HG03095 (cell line): ENCODE data around the gene RNF10.
"Not testable (repeated sequence)": the region's sequence is repeated elsewhere in the genome, so short reads cannot be mapped to it uniquely, and the experiment has no call there.

ENCODE experiments used
- ATAC-seq: cut with Tn5 transposase; IDR thresholded peaks from one replicate; pipeline ENCODE4 v1.9.1; 2021; ENCODE audit warnings: moderate library complexity; ENCODE audit not compliant: unreplicated experiment

Gene RNF10

DNA sequence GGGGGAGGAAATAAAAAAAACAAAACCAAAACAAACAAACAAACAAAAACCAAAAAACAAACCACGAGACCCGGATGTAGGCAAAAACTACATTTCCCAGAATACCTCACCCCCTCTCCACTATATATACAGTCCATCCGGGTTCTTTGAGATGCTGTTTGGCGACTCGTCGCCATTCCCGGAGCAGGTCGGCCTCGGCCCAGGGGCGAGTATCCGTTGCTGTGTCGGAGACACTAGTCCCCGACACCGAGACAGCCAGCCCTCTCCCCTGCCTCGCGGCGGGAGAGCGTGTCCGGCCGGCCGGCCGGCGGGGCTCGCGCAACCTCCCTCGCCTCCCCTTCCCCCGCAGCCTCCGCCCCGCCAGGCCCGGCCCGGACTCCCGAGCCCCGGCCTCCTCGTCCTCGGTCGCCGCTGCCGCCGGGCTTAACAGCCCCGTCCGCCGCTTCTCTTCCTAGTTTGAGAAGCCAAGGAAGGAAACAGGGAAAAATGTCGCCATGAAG, at the start of gene RNF10:
Gene RNF10 (plus strand): TSS at position 154 of the 500 bp plus-strand sequence. CDS start 456 bp downstream, outside the sequence.
- peak; percentile 45 for ATAC-seq

DNA sequence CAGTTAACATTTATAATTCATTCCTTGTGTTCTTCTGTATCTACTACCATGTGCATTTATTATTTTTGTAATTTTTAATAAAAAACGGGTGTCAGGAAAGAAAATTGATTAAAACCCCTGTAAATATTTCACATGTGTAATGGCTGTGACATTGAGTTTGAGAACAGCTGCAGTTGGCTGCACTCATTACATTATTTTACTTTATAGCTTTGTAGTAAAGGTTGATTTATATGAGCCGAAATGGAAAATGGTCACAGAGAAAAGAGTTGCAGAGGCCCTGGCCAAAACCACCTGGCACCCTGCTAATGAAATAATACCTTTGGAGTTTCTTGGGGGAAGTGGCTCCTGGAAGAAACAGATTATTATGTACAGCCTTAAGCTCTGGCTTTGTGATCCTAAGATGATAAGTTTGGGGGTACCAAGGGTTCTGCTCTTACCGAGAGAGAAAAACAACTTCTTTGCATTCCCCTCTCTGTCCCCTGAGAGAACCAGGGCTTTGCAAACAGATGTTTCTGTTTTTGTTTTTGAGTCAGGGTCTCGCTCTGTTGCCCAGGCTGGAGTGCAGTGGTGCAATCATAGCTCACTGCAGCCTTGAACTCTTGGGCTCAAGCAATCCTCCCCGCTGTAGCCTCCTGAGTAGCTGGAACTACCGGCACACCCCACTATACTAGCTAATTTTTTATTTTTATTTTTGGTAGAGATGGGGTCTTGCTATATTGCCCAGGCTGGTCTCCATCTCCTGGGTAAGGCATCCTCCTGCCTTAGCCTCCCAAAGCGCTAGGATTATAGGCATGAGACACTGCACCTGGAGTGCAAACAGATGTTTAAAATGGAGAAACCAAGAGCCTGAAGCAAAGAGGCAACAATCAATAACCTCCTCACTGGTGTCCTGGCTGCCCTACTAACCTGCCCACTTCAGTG, 47.9 kb upstream of the RNF10 start:
- ATAC-seq, result no peak

DNA sequence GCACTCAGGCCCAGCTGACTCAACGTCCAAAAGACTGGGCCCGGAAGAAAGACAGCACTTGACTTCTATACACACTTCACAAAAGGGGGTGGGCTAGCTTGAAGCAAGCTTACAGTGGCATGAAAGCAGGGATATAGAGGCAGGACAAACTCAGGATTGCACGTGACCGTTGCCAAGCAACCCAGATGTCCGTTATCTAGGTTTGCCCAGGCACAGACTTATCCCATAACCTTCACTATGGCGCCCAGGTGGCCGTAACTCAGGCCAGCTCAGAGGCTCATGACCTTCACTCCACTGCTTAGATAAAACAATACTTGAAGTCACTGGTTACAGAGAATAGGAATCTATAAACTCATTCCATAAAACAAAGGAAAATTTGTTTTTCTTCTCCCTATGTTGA, 46.6 kb upstream of the RNF10 start:
- not testable (repeated sequence) for ATAC-seq

DNA sequence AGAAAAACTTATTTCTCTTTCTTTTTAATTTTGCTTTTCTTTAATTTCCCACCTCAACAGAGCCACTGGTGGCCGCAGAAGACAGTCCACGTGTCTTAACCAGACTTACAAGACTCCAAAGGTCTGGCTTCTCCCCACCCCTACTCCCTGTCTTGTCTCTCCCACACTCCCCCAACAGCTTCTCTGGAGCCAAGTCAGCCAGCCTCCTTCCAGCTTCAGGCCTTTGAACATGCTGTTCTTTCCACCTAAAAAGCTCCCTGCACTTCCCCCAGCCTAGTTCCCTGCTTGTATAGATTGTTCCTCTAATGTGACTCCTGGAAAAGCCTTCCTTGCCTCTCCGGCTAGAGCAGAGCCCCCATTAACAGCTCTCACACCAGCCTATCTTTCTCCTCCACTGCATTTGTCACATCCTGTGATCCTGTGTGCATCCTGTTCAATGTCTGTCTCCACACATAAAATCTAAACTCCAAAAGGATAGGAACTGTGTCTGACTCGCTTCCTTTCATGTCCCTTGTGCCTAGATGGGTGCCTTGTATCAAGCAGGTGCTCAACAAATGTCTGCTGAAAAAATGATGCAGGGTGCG, 46.0 kb upstream of the RNF10 start:
- ATAC-seq, result no peak

DNA sequence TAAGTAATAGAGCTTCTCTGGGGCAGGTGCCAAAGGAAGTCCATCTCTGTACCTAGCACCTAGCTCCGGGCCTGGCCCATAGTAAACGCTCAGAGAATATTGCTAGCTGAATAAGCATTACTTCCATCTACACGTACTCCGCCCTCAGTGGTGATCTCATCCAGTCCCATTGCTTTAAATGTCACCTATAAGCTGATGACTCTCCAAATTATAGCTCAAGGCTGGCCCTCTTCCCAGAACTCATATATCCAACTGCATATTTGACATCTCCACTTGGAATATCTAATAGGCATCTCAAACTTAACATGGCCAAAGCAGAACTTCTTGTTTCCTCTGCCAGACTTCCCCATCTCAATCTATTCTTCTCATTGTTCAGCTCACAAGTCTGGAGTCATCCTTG, 45.1 kb upstream of the RNF10 start:
- ATAC-seq, result no peak

DNA sequence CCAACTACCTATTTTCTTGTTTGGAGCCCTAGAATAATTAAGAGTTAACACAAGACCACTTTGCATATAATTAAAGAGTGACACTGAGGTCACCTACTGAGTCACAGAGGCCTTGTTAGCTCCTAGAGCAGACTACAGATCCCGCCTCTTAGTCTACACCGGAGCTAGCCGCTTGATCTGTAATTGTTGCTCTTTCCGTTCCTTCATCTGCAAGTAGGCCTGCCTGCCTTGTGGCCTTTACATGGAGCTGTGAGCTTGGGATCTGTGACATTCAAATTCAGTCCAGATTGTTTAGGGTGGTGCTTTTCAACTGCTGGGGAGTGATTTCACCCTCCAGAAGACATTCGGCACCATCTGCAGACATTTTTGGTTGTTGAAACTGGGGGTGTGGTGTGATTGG, 43.8 kb upstream of the RNF10 start:
- ATAC-seq, result no peak

DNA sequence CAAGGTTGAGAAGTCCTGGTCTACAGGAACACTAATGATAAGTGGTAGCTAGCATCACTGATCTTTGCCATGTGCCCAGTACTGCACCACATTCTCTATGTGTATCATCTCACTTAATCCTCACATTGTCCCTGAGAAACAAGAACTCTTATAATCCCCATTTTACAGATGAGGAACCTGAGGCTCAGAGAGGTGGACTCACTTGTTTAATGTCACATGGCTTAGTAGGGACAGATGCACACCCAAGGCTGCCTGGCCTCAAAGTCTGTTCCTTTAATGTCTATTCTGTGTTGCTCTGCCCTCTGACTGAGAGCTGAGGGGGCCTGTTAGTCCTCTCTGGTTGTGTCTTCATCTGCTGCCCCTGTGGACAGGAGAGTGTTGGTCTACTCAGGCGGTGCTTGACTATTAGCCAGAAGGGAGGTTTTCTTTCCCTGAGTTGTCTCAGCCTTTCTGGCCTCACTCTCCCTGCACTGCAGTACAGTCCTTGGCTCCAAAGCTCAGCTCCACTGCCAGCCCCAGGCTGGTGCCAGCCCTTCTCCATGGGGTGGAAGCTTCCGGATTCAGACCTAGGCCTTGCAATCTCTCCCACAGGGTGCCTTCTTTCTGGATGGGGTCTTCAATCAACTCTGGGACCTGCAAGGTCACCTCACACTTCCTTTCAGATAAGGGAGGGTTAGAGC, 43.2 kb upstream of the RNF10 start:
- no peak for ATAC-seq

DNA sequence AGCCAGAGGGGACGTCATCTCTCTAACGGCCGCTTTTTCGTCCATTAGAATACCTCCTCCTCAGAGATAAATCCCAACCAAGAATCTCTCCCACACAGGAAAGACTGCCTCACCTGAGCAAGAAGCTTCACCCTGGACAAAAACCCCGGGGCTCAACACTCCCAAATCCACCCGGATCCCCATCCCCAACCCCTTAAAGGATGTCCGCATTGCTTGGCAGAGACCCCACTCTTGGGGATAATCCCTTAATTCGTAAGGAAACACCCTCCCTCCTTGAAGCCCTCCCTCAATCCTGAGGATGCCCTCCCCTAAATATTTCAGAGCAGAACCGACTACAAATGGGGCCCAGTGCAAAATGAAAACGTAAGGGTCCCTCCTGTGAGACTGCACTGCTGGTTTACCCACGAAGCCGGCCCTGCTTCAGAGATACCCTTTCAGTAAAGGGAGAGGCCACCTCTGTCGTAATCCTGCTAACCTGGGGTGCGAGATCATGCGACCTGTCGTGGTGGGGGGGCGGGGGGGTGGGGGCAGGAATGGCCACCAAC, 38.9 kb upstream of the RNF10 start:
- peak; percentile 13 for ATAC-seq

DNA sequence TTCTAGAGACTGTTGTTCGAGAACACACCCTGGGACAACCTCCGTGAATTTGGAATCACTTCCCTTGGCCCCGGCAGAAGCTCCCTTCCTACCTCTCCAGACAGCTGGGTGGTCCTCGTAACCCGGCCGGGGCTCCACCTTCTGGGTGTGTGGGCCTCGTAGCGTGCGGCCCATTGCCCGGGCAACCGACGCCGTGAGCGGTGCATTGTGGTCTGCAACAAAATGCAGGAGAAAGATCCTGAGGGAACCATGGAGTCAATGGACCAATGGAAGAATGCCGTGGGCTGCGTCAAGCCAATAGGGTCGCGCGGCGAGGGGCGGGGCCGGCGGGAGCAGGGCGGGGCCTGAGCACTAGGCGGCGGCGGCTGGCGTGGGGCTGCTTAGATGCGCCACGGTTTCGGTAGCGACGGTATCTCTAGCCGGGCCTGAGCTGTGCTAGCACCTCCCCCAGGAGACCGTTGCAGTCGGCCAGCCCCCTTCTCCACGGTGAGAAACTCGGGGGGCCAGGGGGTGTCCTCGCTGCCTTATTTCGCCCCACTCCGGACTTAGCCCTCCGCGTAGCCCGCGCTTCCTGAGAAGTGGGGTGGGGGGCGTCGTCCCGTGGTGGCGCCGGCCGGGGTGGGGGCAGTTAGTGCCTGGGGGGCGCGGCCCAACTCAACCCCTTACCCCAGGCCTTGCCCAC, 38.3 kb upstream of the RNF10 start, which contains the start of gene DYNLL1:
Gene DYNLL1 (plus strand): TSS at position 383 of the 682 bp plus-strand sequence. CDS start 309 bp downstream, outside the sequence.
- peak; percentile 86 for ATAC-seq

DNA sequence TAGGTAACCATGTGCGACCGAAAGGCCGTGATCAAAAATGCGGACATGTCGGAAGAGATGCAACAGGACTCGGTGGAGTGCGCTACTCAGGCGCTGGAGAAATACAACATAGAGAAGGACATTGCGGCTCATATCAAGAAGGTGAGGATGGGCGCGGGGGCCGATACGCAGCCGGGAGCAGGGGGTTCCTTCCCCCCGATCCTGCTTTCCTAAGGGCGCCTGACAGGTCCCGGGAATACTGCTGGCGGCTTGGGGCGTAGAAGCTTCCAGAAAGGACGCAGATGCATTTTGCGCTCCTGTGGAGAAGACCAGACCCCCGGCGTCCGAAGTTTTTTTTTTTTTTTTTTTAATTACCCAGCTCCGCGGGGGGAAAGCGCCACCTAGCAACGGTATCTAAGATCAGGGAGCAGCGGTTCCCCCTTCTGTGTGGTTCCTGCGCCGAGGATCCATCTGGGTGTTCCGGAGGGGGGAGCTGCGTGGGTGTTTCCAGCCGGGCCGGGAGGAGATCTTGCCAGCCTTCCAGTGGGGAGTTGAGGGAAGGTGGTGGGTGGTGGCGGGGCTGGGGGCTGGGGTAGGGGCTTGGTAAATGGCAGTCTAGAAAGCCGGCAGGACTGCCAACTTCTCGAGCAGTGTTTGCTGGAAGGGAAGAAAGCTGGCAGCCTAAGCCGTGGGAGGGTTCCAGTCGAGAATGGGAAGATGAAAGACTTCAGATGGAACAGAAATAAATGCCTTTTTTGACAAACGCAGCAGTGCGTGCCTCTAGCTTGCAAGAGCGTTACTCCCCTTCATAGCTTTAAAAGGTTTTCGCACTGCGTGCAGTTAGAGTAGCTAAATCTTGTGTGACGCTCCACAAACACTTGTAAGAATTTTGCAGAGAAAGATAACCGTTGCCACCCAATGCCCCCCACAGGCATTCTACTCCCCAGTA, 37.5 kb upstream of the RNF10 start:
- peak; percentile 18 for ATAC-seq

DNA sequence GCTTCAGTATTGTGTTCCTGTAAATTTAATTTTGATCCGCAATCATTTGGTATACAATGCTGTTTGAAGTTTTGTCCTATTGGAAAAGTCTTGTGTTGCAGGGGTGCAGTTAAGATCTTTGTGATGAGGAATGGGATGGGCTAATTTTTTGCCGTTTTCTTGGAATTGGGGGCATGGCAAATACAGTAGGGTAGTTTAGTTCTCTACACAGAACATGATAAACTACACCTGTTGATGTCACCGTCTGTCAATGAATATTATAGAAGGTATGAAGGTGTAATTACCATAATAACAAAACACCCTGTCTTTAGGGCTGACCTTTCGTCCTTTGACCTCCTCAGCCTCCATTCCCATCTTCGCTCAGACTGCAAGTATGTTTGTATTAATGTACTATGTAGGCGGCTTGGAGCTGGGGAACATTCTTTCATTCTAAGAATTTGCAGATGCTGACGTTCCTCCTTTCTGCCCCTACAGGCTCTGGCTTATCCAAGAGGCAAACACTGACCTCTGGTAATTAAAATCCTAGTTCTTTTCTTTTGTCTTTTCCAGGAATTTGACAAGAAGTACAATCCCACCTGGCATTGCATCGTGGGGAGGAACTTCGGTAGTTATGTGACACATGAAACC, 36.5 kb upstream of the RNF10 start:
- ATAC-seq, result no peak

DNA sequence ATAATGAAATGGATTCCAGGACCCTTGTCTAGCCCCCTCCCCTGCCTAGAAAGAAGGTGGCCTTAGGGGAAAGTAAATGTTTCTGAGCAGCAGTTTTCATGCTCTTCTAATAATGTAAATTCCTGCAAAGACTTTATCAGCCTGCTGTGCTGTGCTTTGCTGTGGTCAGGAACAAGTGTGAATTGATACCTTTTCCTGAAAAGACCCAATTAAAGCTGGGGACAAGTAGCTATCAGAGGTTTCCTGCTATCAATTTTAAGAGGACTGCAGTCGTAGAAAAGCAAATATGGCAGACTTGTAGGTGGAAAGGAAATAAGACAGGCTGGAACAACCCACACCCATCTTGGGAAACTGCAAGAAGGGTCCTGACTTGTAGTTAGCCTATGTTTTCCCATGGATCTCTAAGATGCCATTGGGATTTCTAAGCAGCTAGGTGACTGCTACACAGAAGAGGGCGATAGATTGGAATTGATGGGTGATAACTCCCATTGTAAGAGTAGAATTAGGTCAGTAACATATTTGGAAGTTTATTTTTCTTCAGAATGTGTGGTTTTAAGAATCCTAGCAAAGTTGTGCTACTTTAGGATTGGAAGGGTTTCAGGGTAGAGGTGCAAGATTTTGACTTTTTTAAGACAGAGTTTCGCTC, 35.2 kb upstream of the RNF10 start:
- no peak for ATAC-seq

DNA sequence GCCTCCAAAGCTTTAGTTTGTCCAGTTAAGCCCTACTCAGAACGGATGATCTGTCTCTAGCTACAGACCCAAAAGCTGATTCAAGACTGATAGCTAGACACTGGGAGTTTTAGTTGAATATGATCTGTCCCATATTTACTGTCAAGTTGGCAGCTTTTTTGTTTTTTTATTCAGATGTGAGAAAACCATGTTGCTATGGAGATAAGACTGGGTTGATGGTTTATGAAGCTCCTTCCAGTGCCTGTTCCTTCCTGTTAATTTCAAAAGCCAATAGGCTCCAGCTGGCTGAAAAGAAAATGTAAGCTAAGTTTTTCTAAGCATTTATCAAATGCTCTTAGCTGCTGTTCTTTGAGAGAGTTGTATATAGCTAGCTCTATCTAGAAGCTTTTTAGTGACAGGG, 33.6 kb upstream of the RNF10 start:
- no peak for ATAC-seq

DNA sequence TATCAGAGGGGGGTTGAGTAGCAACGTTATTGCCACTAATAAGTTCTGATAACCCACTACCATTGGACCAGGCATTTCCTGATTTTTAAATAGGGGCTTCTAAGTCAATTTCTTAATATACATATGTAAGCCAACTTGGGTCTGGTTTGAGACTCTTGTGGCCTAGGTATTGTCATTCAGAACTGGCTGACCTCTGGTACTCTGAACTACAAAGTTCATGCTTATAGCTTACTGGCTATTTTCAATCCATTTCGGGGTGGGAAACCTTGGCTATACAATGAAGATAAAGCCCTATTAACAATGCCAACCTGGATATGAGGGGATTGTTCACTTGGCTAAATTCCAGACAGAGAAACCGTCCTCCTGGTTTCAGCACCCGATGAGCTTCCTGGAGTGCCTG, 29.6 kb upstream of the RNF10 start:
- ATAC-seq, result no peak

DNA sequence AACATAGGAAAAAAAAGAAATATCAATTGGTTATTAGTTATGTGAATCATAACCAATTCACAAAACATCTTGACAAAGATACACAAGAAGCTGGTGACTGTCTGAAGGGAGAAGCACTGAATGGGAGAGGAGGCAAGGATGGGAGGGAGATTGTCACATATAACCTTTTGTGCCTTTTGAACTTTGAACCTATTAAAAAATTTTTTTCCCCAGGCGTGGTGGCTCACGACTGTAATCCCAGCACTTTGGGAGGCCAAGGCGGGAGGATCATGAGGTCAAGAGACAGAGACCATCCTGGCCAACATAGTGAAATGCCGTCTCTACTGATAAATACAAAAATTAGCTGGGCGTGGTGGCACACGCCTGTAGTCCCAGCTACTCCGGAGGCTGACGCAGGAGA, 25.6 kb upstream of the RNF10 start:
- no peak for ATAC-seq

DNA sequence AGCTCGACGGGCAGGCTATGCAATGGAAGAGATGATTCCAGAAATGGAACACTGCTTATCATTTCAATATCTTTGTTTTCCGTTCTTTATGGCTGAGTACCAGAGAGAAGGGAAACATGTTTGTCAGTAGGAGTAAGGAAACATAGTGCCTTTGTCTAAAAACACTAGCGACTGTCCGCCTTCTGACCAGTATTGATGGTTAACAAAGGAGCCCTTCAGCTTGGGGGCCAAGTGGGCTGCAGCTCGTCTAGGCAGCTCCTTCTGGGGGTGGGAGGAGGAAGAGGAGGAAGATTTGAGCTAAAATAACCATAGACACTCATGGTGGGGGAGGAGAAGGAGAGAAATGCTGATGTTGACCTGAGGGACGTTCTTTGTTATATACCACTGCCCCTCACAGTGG, 20.2 kb upstream of the RNF10 start:
- ATAC-seq, result no peak

DNA sequence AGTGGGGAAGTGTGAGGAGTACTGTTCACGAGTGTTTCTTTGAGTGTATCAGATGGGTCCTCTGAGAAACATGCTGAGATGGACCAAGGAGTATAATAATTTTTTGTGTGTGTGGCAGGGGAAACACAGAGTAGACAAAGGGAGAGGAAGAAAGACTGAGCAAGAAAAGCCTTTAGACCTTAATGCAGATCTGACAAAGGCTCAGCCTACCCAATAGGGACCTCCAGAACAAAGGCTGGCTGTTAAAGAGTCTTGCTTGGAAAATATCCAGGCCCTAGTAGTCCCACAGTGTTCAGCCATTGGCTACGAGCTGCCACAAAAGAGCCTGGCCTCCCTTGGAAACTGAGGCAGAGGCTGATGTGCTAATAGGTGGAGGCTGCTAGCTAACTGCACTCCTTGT, 18.7 kb upstream of the RNF10 start:
- ATAC-seq, result no peak

DNA sequence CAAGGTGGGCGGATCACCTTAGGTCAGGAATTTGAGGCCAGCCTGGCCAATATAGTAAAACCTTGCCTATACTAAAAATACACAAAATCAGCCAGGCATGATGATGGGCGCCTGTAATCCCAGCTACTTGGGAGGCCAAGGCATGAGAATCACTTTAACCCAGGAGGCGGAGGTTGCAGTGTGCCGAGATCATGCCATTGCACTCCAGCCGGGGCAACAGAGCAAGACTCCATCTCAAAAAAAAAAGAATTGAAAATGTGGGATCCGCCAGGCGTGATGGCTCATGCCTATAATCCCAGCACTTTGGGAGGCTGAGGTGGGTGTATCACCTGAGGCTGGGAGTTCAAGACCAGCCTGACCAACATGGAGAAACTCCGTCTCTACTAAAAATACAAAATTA, 14.8 kb upstream of the RNF10 start:
- not testable (repeated sequence) for ATAC-seq

DNA sequence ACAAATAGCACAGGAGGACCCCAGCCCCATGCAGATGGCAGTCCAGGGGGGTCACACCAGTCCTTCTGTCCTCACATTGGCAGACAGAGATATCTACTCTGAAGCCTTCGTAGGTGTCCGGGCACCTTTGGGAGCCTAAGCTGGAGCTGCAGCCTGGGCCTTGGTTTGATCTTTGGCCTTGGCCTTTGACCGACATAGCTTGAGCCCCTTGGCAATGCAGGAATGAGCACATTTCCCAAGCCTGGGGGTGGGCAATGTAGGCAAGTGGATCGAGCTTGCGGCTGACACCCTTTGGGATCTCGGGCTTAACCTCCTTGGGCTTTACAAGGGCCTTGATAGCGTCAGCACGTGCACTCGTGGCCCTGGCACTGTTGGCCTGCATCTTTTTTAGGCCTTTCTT, 11.6 kb upstream of the RNF10 start:
- no peak for ATAC-seq
